BLaER1 (cell line): Measurements from ENCODE around the gene CMSS1.

ENCODE experiments used
- H3K27ac ChIP-seq: shearing (Covaris generic); formaldehyde crosslinking; 2 replicates; pipeline ENCODE4 v1.8.1; 2022
- H3K27me3 ChIP-seq: shearing (Covaris generic); formaldehyde crosslinking; 2 replicates; pipeline ENCODE4 v1.8.1; 2022
- H3K36me3 ChIP-seq: shearing (Covaris generic); formaldehyde crosslinking; 2 replicates; pipeline ENCODE4 v1.8.1; 2022
- H3K4me1 ChIP-seq: shearing (Covaris generic); formaldehyde crosslinking; 2 replicates; pipeline ENCODE4 v1.8.1; 2022
- H3K4me2 ChIP-seq: shearing (Covaris generic); formaldehyde crosslinking; 2 replicates; pipeline ENCODE4 v1.8.1; 2022
- H3K4me3 ChIP-seq: shearing (Covaris generic); formaldehyde crosslinking; 2 replicates; pipeline ENCODE4 v1.8.1; 2022
- H3K9ac ChIP-seq: shearing (Covaris generic); formaldehyde crosslinking; 2 replicates; pipeline ENCODE4 v1.8.1; 2022
- H3K9me3 ChIP-seq: shearing (Covaris generic); formaldehyde crosslinking; 2 replicates; pipeline ENCODE4 v1.8.1; 2022
- H4K20me1 ChIP-seq: shearing (Covaris generic); formaldehyde crosslinking; 2 replicates; pipeline ENCODE4 v1.8.1; 2022
- Cebpa-rat ChIP-seq: shearing (Covaris generic); IDR thresholded peaks from 2 replicates; pipeline ENCODE4 v1.8.1; 2022

Gene CMSS1

GRCh38 chr3:100108464-100109079, 290.9 kb downstream of the CMSS1 start:
- TF ChIP-seq Cebpa-rat: no peak
- H3K4me3 ChIP-seq: no peak overlapping the region
- H3K9me3 ChIP-seq: no peaks in the 10 kb centered on the region
- H3K4me1 ChIP-seq: peaks cover 44% of the 10 kb centered on the region
- no peak overlapping the region for H3K4me2 ChIP-seq
- no peak overlapping the region for H3K9ac ChIP-seq
- no peaks in the 10 kb centered on the region for H3K36me3 ChIP-seq
- H3K27me3 ChIP-seq: no peaks in the 10 kb centered on the region
- no peaks in the 10 kb centered on the region for H4K20me1 ChIP-seq
- H3K27ac ChIP-seq: no peak overlapping the region

GRCh38 chr3:100110162-100110561, 292.5 kb downstream of the CMSS1 start:
- H3K27ac ChIP-seq: no peak overlapping the region
- no peaks in the 10 kb centered on the region for H3K36me3 ChIP-seq
- H4K20me1 ChIP-seq: no peaks in the 10 kb centered on the region
- no peak overlapping the region for H3K9ac ChIP-seq
- TF ChIP-seq Cebpa-rat: no peak
- H3K27me3 ChIP-seq: no peaks in the 10 kb centered on the region
- H3K4me1 ChIP-seq: peaks cover 28% of the 10 kb centered on the region
- no peak overlapping the region for H3K4me3 ChIP-seq
- no peaks in the 10 kb centered on the region for H3K9me3 ChIP-seq
- H3K4me2 ChIP-seq: peak overlapping the region; percentile 9; the same call in 1 of the 2 replicates

GRCh38 chr3:100111728-100112127, 294.1 kb downstream of the CMSS1 start:
- no peaks in the 10 kb centered on the region for H3K27me3 ChIP-seq
- H3K4me1 ChIP-seq: peaks cover 12% of the 10 kb centered on the region; the same call in 1 of the 2 replicates
- no peaks in the 10 kb centered on the region for H3K36me3 ChIP-seq
- TF ChIP-seq Cebpa-rat: no peak
- no peak overlapping the region for H3K4me3 ChIP-seq
- no peak overlapping the region for H3K4me2 ChIP-seq
- H4K20me1 ChIP-seq: no peaks in the 10 kb centered on the region
- no peak overlapping the region for H3K9ac ChIP-seq
- no peaks in the 10 kb centered on the region for H3K9me3 ChIP-seq
- no peak overlapping the region for H3K27ac ChIP-seq

- peaks cover 7% of the 10 kb centered on the region; the same call in 1 of the 2 replicates for H3K4me1 ChIP-seq
- no peaks in the 10 kb centered on the region for H3K36me3 ChIP-seq
- no peaks in the 10 kb centered on the region for H4K20me1 ChIP-seq
- no peaks in the 10 kb centered on the region for H3K9me3 ChIP-seq
- no peak overlapping the region for H3K9ac ChIP-seq
- no peaks in the 10 kb centered on the region for H3K27me3 ChIP-seq
- no peak overlapping the region for H3K4me2 ChIP-seq
- H3K4me3 ChIP-seq: no peak overlapping the region
- H3K27ac ChIP-seq: no peak overlapping the region
- no peak for TF ChIP-seq Cebpa-rat
Measured at GRCh38 chr3:100113723-100114412, 296.2 kb downstream of the CMSS1 start.

GRCh38 chr3:100114413-100115030, 296.9 kb downstream of the CMSS1 start, which contains the start of gene FILIP1L:
TSS of gene FILIP1L (minus strand) at chr3:100114501.
- Histone ChIP-seq H3K9ac (no peak within 1 kb of the TSS), H3K9me3 (no peaks in the 10 kb centered on the region), H3K4me2 (no peak within 1 kb of the TSS), H3K4me3 (no peak within 1 kb of the TSS), H3K4me1 (peaks cover 7% of the 10 kb centered on the region; the same call in 1 of the 2 replicates), H3K27me3 (no peaks in the 10 kb centered on the region), H3K27ac (no peak within 1 kb of the TSS), H4K20me1 (no peaks in the 10 kb centered on the region), H3K36me3 (no peaks in the 10 kb centered on the region)
- TF ChIP-seq Cebpa-rat: no peak

- no peak for TF ChIP-seq Cebpa-rat
Measured at GRCh38 chr3:100117093-100117492, 299.4 kb downstream of the CMSS1 start.

GRCh38 chr3:100120012-100120411, 302.4 kb downstream of the CMSS1 start:
- Histone ChIP-seq H3K4me2 (no peak overlapping the region), H3K27me3 (no peaks in the 10 kb centered on the region), H3K36me3 (0 out of 2 replicates have a peak, but pooled peaks cover 4% of the 10 kb centered on the region), H4K20me1 (no peaks in the 10 kb centered on the region), H3K27ac (no peak overlapping the region), H3K4me1 (peaks cover 2% of the 10 kb centered on the region; the same call in 1 of the 2 replicates), H3K9ac (no peak overlapping the region), H3K9me3 (no peaks in the 10 kb centered on the region), H3K4me3 (no peak overlapping the region)
- TF ChIP-seq Cebpa-rat: no peak

More at GRCh38 chr3:100117093-100117492, 299.4 kb downstream of the CMSS1 start:
- H3K9ac ChIP-seq: no peak overlapping the region
- no peaks in the 10 kb centered on the region for H3K36me3 ChIP-seq
- no peaks in the 10 kb centered on the region for H3K9me3 ChIP-seq
- no peaks in the 10 kb centered on the region for H4K20me1 ChIP-seq
- H3K27ac ChIP-seq: no peak overlapping the region
- H3K4me2 ChIP-seq: no peak overlapping the region
- H3K4me3 ChIP-seq: no peak overlapping the region
- no peaks in the 10 kb centered on the region for H3K27me3 ChIP-seq
- no peaks in the 10 kb centered on the region for H3K4me1 ChIP-seq

GRCh38 chr3:100120693-100121092, 303.0 kb downstream of the CMSS1 start:
- H3K4me3 ChIP-seq: no peak overlapping the region
- H3K4me1 ChIP-seq: peaks cover 8% of the 10 kb centered on the region; the same call in 1 of the 2 replicates
- H3K4me2 ChIP-seq: no peak overlapping the region
- H3K36me3 ChIP-seq: 0 out of 2 replicates have a peak, but pooled peaks cover 4% of the 10 kb centered on the region
- H3K27me3 ChIP-seq: no peaks in the 10 kb centered on the region
- no peak for TF ChIP-seq Cebpa-rat
- no peaks in the 10 kb centered on the region for H3K9me3 ChIP-seq
- no peak overlapping the region for H3K27ac ChIP-seq
- no peak overlapping the region for H3K9ac ChIP-seq
- no peaks in the 10 kb centered on the region for H4K20me1 ChIP-seq

GRCh38 chr3:100122321-100122720, 304.7 kb downstream of the CMSS1 start:
- no peak overlapping the region for H3K4me2 ChIP-seq
- no peaks in the 10 kb centered on the region for H3K9me3 ChIP-seq
- H3K9ac ChIP-seq: no peak overlapping the region
- peaks cover 8% of the 10 kb centered on the region; the same call in 1 of the 2 replicates for H3K4me1 ChIP-seq
- TF ChIP-seq Cebpa-rat: no peak
- 0 out of 2 replicates have a peak, but pooled peaks cover 4% of the 10 kb centered on the region for H3K36me3 ChIP-seq
- H4K20me1 ChIP-seq: no peaks in the 10 kb centered on the region
- no peak overlapping the region for H3K4me3 ChIP-seq
- H3K27me3 ChIP-seq: no peaks in the 10 kb centered on the region
- no peak overlapping the region for H3K27ac ChIP-seq

- Histone ChIP-seq H3K4me2 (no peak overlapping the region), H4K20me1 (no peaks in the 10 kb centered on the region), H3K27me3 (no peaks in the 10 kb centered on the region), H3K9ac (no peak overlapping the region), H3K4me3 (no peak overlapping the region), H3K9me3 (no peaks in the 10 kb centered on the region), H3K27ac (no peak overlapping the region), H3K36me3 (0 out of 2 replicates have a peak, but pooled peaks cover 4% of the 10 kb centered on the region), H3K4me1 (peaks cover 8% of the 10 kb centered on the region; the same call in 1 of the 2 replicates)
- no peak for TF ChIP-seq Cebpa-rat
Measured at GRCh38 chr3:100123112-100123511, 305.4 kb downstream of the CMSS1 start.
